AG09309 (cell line): ENCODE measurements around the gene CASP2.

ENCODE experiments used
- DNase-seq: peaks from one replicate; pipeline ENCODE4 v3.0.0-alpha.2; 2010; ENCODE audit warnings: low read depth
- H3K4me3 ChIP-seq: 2 replicates; pipeline ENCODE4 v1.5.1; 2011; ENCODE audit warnings: mild to moderate bottlenecking, low read depth, low read length, moderate library complexity; ENCODE audit not compliant: control insufficient read depth
- CTCF ChIP-seq: IDR thresholded peaks from 2 replicates; pipeline ENCODE4 v1.5.1; 2011; ENCODE audit warnings: mild to moderate bottlenecking, low read depth, low read length, inconsistent platforms; ENCODE audit not compliant: insufficient read depth, control insufficient read depth; ENCODE audit errors: missing control alignments

Gene CASP2

GRCh38 chr7:143244321-143244720 lies 43.8 kb upstream of the CASP2 start:
- H3K4me3 ChIP-seq = no peak overlapping the region
- DNase-seq = no peak
- no peak for TF ChIP-seq CTCF

- no peak for TF ChIP-seq CTCF
- no peak for DNase-seq
- no peak overlapping the region for H3K4me3 ChIP-seq
These were observed 43.0 kb upstream of the CASP2 start for GRCh38 chr7:143245123-143245522.

- no peak for TF ChIP-seq CTCF
- no peak for DNase-seq
- H3K4me3 ChIP-seq = no peak overlapping the region
These were observed 40.8 kb upstream of the CASP2 start for GRCh38 chr7:143247372-143247771.

GRCh38 chr7:143248761-143249354 lies 39.3 kb upstream of the CASP2 start:
- no peak for DNase-seq
- no peak for TF ChIP-seq CTCF

GRCh38 chr7:143250199-143250598 lies 38.0 kb upstream of the CASP2 start:
- no peak for DNase-seq
- TF ChIP-seq CTCF = no peak
- no peak overlapping the region for H3K4me3 ChIP-seq

More at GRCh38 chr7:143248761-143249354, 39.3 kb upstream of the CASP2 start:
- H3K4me3 ChIP-seq = no peak overlapping the region

GRCh38 chr7:143250822-143251221 lies 37.3 kb upstream of the CASP2 start:
- no peak for DNase-seq
- no peak for TF ChIP-seq CTCF
- H3K4me3 ChIP-seq = no peak overlapping the region

- no peak overlapping the region for H3K4me3 ChIP-seq
- TF ChIP-seq CTCF = no peak
- no peak for DNase-seq
These were observed 36.1 kb upstream of the CASP2 start for GRCh38 chr7:143252006-143252405.
